Measurements from ENCODE around the gene ANK2.

Gene ANK2

GRCh38 chr4:113336556-113336955 lies 287.1 kb downstream of the ANK2 start:
- no peaks in the 10 kb centered on the region for H3K27me3 Mint-ChIP-seq (ENCODE audit: low read depth)

GRCh38 chr4:113339430-113339813 lies 290.0 kb downstream of the ANK2 start:
- Mint-ChIP-seq H3K9me3 (no peaks in the 10 kb centered on the region), H3K27ac (no peak overlapping the region), H3K4me3 (no peak overlapping the region), H3K27me3 (ENCODE audit: low read depth) (no peaks in the 10 kb centered on the region), H3K4me1 (no peaks in the 10 kb centered on the region), H3K36me3 (ENCODE audit: low read depth) (peaks cover 47% of the 10 kb centered on the region)
- no peak for TF ChIP-seq CTCF (IDR thresholded peaks at IDR 0.05; ENCODE audit: unreplicated experiment in 3 of 3)

More at GRCh38 chr4:113336556-113336955, 287.1 kb downstream of the ANK2 start:
- no peak for TF ChIP-seq CTCF (IDR thresholded peaks at IDR 0.05; ENCODE audit: unreplicated experiment in 3 of 3)
- Mint-ChIP-seq H3K9me3 (no peaks in the 10 kb centered on the region), H3K4me3 (no peak overlapping the region), H3K4me1 (no peaks in the 10 kb centered on the region), H3K36me3 (ENCODE audit: low read depth) (peaks cover 30% of the 10 kb centered on the region), H3K27ac (no peak overlapping the region)

- Mint-ChIP-seq H3K36me3 (ENCODE audit: low read depth) (peaks cover 38% of the 10 kb centered on the region), H3K27me3 (ENCODE audit: low read depth) (no peaks in the 10 kb centered on the region), H3K4me3 (no peak overlapping the region), H3K9me3 (no peaks in the 10 kb centered on the region), H3K27ac (no peak overlapping the region), H3K4me1 (no peaks in the 10 kb centered on the region)
- TF ChIP-seq CTCF (IDR thresholded peaks at IDR 0.05; ENCODE audit: unreplicated experiment in 3 of 3) = no peak
Observed at GRCh38 chr4:113344100-113344499, 294.6 kb downstream of the ANK2 start.

GRCh38 chr4:113347245-113347644 lies 297.8 kb downstream of the ANK2 start:
- no peak for TF ChIP-seq CTCF (IDR thresholded peaks at IDR 0.05; ENCODE audit: unreplicated experiment in 3 of 3)
- Mint-ChIP-seq H3K4me1 (no peaks in the 10 kb centered on the region), H3K4me3 (no peak overlapping the region), H3K27me3 (ENCODE audit: low read depth) (no peaks in the 10 kb centered on the region), H3K27ac (no peak overlapping the region), H3K36me3 (ENCODE audit: low read depth) (peaks cover 17% of the 10 kb centered on the region), H3K9me3 (no peaks in the 10 kb centered on the region)

GRCh38 chr4:113349430-113349829 lies 300.0 kb downstream of the ANK2 start:
- peaks cover 6% of the 10 kb centered on the region for H3K9me3 Mint-ChIP-seq
- no peaks in the 10 kb centered on the region for H3K4me1 Mint-ChIP-seq
- H3K4me3 Mint-ChIP-seq = no peak overlapping the region
- H3K27ac Mint-ChIP-seq = no peak overlapping the region
- TF ChIP-seq CTCF (IDR thresholded peaks at IDR 0.05; ENCODE audit: unreplicated experiment in 3 of 3) = no peak
- H3K36me3 Mint-ChIP-seq (ENCODE audit: low read depth) = peaks cover 23% of the 10 kb centered on the region
- H3K27me3 Mint-ChIP-seq (ENCODE audit: low read depth) = no peaks in the 10 kb centered on the region

- peaks cover 25% of the 10 kb centered on the region for H3K36me3 Mint-ChIP-seq (ENCODE audit: low read depth)
Observed at GRCh38 chr4:113350576-113350975, 301.1 kb downstream of the ANK2 start.

More at GRCh38 chr4:113350576-113350975, 301.1 kb downstream of the ANK2 start:
- Mint-ChIP-seq H3K4me3 (no peak overlapping the region), H3K27ac (no peak overlapping the region), H3K9me3 (peaks cover 11% of the 10 kb centered on the region), H3K4me1 (no peaks in the 10 kb centered on the region), H3K27me3 (ENCODE audit: low read depth) (no peaks in the 10 kb centered on the region)
- TF ChIP-seq CTCF (IDR thresholded peaks at IDR 0.05; ENCODE audit: unreplicated experiment in 3 of 3) = no peak
